SK-N-SH treated with all-trans-retinoic acid at 6 μM for 48 hours (cell line): Measurements from ENCODE around the gene GIPC1.

Source experiments
- ATAC-seq: fragments of 200-7000 bp; cut with Tn5 transposase; 3 replicates; pipeline ENCODE4 v1.9.1; 2020; ENCODE audit warnings: mild to moderate bottlenecking, moderate library complexity
- ARNTL ChIP-seq: fragments of 450-650 bp; formaldehyde crosslinking; IDR thresholded peaks from 2 replicates; pipeline ENCODE4 v1.5.0; 2020; ENCODE audit warnings: low read depth, mild to moderate bottlenecking, moderate library complexity, borderline replicate concordance
- BACH2 ChIP-seq: fragments of 250-450 bp; sonication (Bioruptor Pico); IDR thresholded peaks from 2 replicates; pipeline ENCODE4 v1.9.0; 2021; ENCODE audit warnings: mild to moderate bottlenecking, borderline replicate concordance
- CREB5 ChIP-seq: fragments of 250-450 bp; sonication (Bioruptor Pico); IDR thresholded peaks from 2 replicates; pipeline ENCODE4 v1.5.1; 2020; ENCODE audit warnings: low read depth, mild to moderate bottlenecking, moderate library complexity
- CSDC2 ChIP-seq: fragments of 250-450 bp; sonication (Bioruptor Pico); IDR thresholded peaks from 2 replicates; pipeline ENCODE4 v1.5.0; 2020; ENCODE audit warnings: mild to moderate bottlenecking, moderate library complexity
- CSRNP3 ChIP-seq: fragments of 250-450 bp; sonication (Bioruptor Pico); IDR thresholded peaks from 2 replicates; pipeline ENCODE4 v1.5.1; 2021; ENCODE audit warnings: mild to moderate bottlenecking, moderate library complexity
- ESRRG ChIP-seq: fragments of 250-450 bp; sonication (Bioruptor Pico); IDR thresholded peaks from 2 replicates; pipeline ENCODE4 v1.6.1; 2021; ENCODE audit warnings: mild to moderate bottlenecking
- GLIS3 ChIP-seq: fragments of 250-450 bp; sonication (Bioruptor Pico); IDR thresholded peaks from 2 replicates; pipeline ENCODE4 v1.5.0; 2020; ENCODE audit warnings: mild to moderate bottlenecking, moderate library complexity
- ISL1 ChIP-seq: fragments of 250-450 bp; sonication (Bioruptor Pico); IDR thresholded peaks from 2 replicates; pipeline ENCODE4 v2.1.2; 2022; ENCODE audit warnings: mild to moderate bottlenecking, moderate library complexity
- OSR1 ChIP-seq: fragments of 250-450 bp; sonication (Bioruptor Pico); IDR thresholded peaks from 2 replicates; pipeline ENCODE4 v1.8.0; 2022; ENCODE audit warnings: moderate library complexity, mild to moderate bottlenecking, inconsistent platforms
- PATZ1 ChIP-seq: fragments of 250-450 bp; sonication (Bioruptor Pico); IDR thresholded peaks from 2 replicates; pipeline ENCODE4 v1.8.0; 2020; ENCODE audit warnings: mild to moderate bottlenecking, moderate library complexity, borderline replicate concordance
- POU6F1 ChIP-seq: fragments of 250-450 bp; sonication (Bioruptor Pico); IDR thresholded peaks from 2 replicates; pipeline ENCODE4 v1.8.0; 2021; ENCODE audit warnings: low read depth, mild to moderate bottlenecking, moderate library complexity, borderline replicate concordance
- PPARA ChIP-seq: fragments of 250-450 bp; sonication (Bioruptor Pico); IDR thresholded peaks from 2 replicates; pipeline ENCODE4 v1.5.0; 2020; ENCODE audit warnings: mild to moderate bottlenecking, borderline replicate concordance
- RARB ChIP-seq: fragments of 250-450 bp; sonication (Bioruptor Pico); IDR thresholded peaks from 2 replicates; pipeline ENCODE4 v1.8.0; 2021; ENCODE audit warnings: mild to moderate bottlenecking, moderate library complexity
- SNAI2 ChIP-seq: fragments of 250-450 bp; sonication (Bioruptor Pico); IDR thresholded peaks from 2 replicates; pipeline ENCODE4 v1.5.0; 2020; ENCODE audit warnings: mild to moderate bottlenecking, moderate library complexity
- TOX ChIP-seq: fragments of 250-450 bp; sonication (Bioruptor Pico); IDR thresholded peaks from 2 replicates; pipeline ENCODE4 v1.8.0; 2021; ENCODE audit warnings: mild to moderate bottlenecking, moderate library complexity, borderline replicate concordance
- TSHZ2 ChIP-seq: fragments of 250-450 bp; sonication (Bioruptor Pico); IDR thresholded peaks from 2 replicates; pipeline ENCODE4 v1.5.0; 2020; ENCODE audit warnings: mild to moderate bottlenecking, moderate library complexity
- ZC3H10 ChIP-seq: fragments of 250-450 bp; sonication (Bioruptor Pico); IDR thresholded peaks from 2 replicates; pipeline ENCODE4 v1.5.1; 2021; ENCODE audit warnings: mild to moderate bottlenecking, moderate library complexity
- ZFP3 ChIP-seq: fragments of 250-450 bp; sonication (Bioruptor Pico); IDR thresholded peaks from 2 replicates; pipeline ENCODE4 v1.5.0; 2020; ENCODE audit warnings: mild to moderate bottlenecking, moderate library complexity
- ZFP30 ChIP-seq: fragments of 450-650 bp; formaldehyde crosslinking; IDR thresholded peaks from 2 replicates; pipeline ENCODE4 v1.5.0; 2022; ENCODE audit warnings: mild to moderate bottlenecking, moderate library complexity
- ZNF565 ChIP-seq: fragments of 450-650 bp; formaldehyde crosslinking; conservative IDR thresholded peaks from 2 replicates; pipeline ENCODE4 v1.5.0; 2020; ENCODE audit warnings: low read depth, mild to moderate bottlenecking, moderate library complexity

Gene GIPC1

GRCh38 chr19:14520543-14520942 is 24.6 kb upstream of the GIPC1 start:
- ATAC-seq: no peak
- TF ChIP-seq RARB (CRISPR knock-in tag) (no peak), PPARA (CRISPR knock-in tag) (no peak), CREB5 (CRISPR knock-in tag) (no peak), TSHZ2 (CRISPR knock-in tag) (no peak), PATZ1 (CRISPR knock-in tag) (no peak), ZNF565 (no peak), ZFP3 (CRISPR knock-in tag) (no peak), SNAI2 (CRISPR knock-in tag) (no peak), ARNTL (CRISPR knock-in tag) (no peak), ZFP30 (CRISPR knock-in tag) (no peak)
- TF ChIP-seq, all 23 proteins: peak for 0

GRCh38 chr19:14519860-14520407 is 24.0 kb upstream of the GIPC1 start:
- no peak; the same call in 1 of the 3 replicates for ATAC-seq
- 0 out of 2 replicates have a peak, but pooled peaks have one; percentile 15 for TF ChIP-seq ZFP3 (CRISPR knock-in tag)
- peak; percentile 37 for TF ChIP-seq ISL1
- no peak for TF ChIP-seq ZFP30 (CRISPR knock-in tag)
- TF ChIP-seq, all 23 proteins: peak for 2

- TF ChIP-seq POU6F1 (CRISPR knock-in tag) (no peak), ZNF565 (no peak), OSR1 (CRISPR knock-in tag) (no peak), BACH2 (CRISPR knock-in tag) (no peak), CSDC2 (CRISPR knock-in tag) (no peak), ZFP30 (CRISPR knock-in tag) (no peak)
- TF ChIP-seq, all 23 proteins: peak for 0
- no peak for ATAC-seq
Observed at GRCh38 chr19:14519245-14519859, 23.4 kb upstream of the GIPC1 start.

- peak; percentile 84 for ATAC-seq
- no peak for TF ChIP-seq ZFP3 (CRISPR knock-in tag)
- 0 out of 2 replicates have a peak, but pooled peaks have one; percentile 58 for TF ChIP-seq CSRNP3 (CRISPR knock-in tag)
- TF ChIP-seq GLIS3: 0 out of 2 replicates have a peak, but pooled peaks have one; percentile 82
- TF ChIP-seq SNAI2 (CRISPR knock-in tag): no peak
- no peak for TF ChIP-seq ZNF565
- TF ChIP-seq BACH2 (CRISPR knock-in tag): no peak
- 0 out of 2 replicates have a peak, but pooled peaks have one; percentile 38 for TF ChIP-seq TOX (CRISPR knock-in tag)
- no peak for TF ChIP-seq CSDC2 (CRISPR knock-in tag)
- TF ChIP-seq ESRRG (CRISPR knock-in tag): peak; percentile 91
- 0 out of 2 replicates have a peak, but pooled peaks have one; percentile 62 for TF ChIP-seq PATZ1 (CRISPR knock-in tag)
- TF ChIP-seq CREB5 (CRISPR knock-in tag): peak; percentile 27; the same call in 1 of the 2 replicates
- 0 out of 2 replicates have a peak, but pooled peaks have one; percentile 67 for TF ChIP-seq RARB (CRISPR knock-in tag)
- peak; percentile 55; the same call in 1 of the 2 replicates for TF ChIP-seq ZC3H10 (CRISPR knock-in tag)
Observed at GRCh38 chr19:14517840-14518505, 22.0 kb upstream of the GIPC1 start, which contains the start of gene DNAJB1. Gene DNAJB1, minus strand, starts transcription at chr19:14518397. Its CDS starts 48 bp downstream, at chr19:14518349.
